Stromal cell of bone marrow (primary cell): Measurements from ENCODE around the gene EXOC2.

Experiments used
- DNase-seq: peaks from one replicate; pipeline ENCODE4 v3.0.0-alpha.2; 2012; ENCODE audit warnings: low read depth

The EXOC2 gene

GRCh38 chr6:443621-444159 lies 249.2 kb downstream of the EXOC2 start:
- DNase-seq = no peak

GRCh38 chr6:441126-441920 lies 251.6 kb downstream of the EXOC2 start:
- no peak for DNase-seq

- no peak for DNase-seq
Observed at GRCh38 chr6:439641-440167, 253.2 kb downstream of the EXOC2 start.

GRCh38 chr6:438634-439170 lies 254.2 kb downstream of the EXOC2 start:
- DNase-seq = no peak

GRCh38 chr6:437037-437392 lies 255.9 kb downstream of the EXOC2 start:
- peak; percentile 40 for DNase-seq

- DNase-seq = peak; percentile 82
Observed at GRCh38 chr6:436308-437036, 256.5 kb downstream of the EXOC2 start.

- no peak for DNase-seq
Observed at GRCh38 chr6:435441-436307, 257.3 kb downstream of the EXOC2 start.
